Stimulated activated CD4-positive, alpha-beta T cell treated with anti-CD3 and anti-CD28 coated beads, Interleukin-15, amount 100 ng/mL, for 24 hours (primary cell): ENCODE measurements around the gene PRPH.
A peak's percentile ranks its signal among the peaks of the same experiment; 100 is the strongest.
"Not testable (repeated sequence)": the region's sequence is repeated elsewhere in the genome, so short reads cannot be mapped to it uniquely, and the experiment has no call there.

Experiments used
- DNase-seq: peaks from one replicate; pipeline ENCODE4 v3.0.0-alpha.2; 2020

Gene PRPH

DNA sequence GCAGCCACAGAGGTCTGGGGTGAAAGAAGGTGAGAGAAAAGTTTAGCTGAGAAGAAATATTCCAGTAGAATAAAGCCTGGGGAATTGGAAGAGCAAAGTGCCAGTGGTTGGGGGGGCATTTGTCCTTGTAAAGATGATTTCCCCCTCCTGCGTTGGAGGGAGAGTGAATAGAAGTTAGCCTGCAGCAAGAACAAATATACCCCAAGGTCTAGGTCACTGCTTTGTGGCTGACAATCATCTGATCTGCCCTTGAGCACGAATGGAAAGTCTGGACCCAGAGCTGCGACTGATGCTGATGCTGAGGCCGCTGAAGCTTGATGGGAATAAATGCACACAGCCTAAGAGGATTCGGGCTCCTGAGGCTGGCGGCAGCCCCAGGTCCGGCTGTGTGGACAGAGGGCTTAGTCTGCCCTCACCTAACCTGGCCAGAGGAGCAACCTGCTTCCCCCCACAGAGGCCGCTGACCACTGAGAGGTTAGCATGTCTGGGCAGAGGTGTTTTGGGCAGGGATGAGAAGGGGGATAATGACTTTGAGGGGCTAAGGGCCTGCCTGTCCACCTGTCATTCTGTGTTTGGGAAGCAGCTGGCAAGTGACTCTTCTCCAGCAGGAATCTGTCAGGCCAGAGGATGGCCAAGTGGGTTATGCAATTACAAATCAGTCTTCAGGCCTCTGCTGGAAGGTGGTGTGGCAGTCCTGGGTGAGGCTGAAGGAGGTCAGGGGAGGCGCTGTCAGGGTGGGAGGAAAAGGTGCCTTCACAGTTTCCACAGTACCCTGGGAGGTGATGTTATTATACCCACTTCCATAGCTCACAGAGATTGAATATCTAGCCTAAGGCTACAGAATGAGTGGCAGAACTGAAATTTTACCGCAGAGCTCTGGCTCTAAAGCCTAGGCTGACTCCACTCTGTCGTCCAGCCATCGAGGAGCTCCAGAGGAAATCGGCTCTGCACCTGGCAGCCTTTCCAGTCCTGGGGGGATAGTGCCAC is 18.4 kb upstream of the PRPH start:
- DNase-seq = no peak

DNA sequence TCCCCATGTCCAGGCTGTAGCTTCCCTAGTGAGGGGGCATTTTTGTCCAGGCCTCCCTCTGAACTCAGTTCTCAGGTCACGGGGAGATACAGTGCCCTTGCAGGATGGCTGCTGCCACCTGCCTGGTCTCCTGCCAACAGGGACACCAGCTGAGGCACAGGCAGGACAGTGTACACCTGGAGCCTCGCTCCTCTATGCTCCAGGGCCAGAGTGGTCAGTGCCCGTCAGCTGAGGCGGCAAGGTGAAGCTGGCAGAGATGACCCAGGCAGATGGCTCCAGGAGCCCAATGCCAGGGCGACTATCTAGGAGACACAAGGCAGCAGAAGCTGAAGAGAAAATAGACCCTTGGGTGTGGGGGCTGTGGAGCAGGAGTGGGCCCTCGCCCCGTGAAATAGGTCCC is 17.5 kb upstream of the PRPH start:
- DNase-seq = no peak

DNA sequence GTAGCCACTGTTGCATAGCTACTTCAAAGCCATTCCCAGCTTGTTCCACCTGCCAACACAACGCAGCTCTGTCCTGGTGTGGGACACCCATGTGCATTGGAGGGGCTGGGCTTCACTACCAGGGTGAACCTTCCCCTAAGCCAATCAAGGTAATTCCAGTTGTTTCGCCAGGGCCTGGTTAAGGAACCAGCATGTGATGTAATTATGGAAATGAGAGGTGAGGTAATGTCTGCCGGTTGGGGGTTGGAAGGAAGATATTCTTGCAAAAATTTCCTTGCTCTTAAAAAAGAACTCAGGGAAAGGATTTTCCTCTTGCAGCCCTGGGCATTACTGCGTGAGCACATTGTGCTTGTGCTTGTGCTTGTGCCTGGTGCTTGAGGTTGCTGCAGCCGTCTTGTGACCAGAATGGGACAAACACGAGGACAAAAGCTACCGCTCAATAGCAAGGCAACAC is 15.2 kb upstream of the PRPH start:
- no peak for DNase-seq

DNA sequence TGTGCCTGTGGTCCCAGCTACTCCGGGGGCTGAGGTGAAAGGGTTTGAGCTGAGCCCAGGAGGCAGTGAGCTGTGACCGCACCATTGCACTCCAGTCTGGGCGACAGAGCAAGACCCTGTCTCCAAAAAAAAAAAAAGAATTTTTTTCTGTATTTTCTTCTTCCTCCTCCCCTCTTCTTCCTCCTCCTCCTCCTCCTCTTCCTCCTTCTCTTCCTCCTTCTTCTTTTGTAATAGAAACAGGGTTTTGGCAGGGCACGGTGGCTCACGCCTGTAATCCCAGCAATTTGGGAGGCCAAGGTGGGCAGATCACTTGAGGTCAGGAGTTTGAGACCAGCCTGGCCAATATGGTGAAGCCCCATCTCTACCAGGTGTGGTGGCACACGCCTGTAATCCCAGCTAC is 14.4 kb upstream of the PRPH start:
- DNase-seq = not testable (repeated sequence)

DNA sequence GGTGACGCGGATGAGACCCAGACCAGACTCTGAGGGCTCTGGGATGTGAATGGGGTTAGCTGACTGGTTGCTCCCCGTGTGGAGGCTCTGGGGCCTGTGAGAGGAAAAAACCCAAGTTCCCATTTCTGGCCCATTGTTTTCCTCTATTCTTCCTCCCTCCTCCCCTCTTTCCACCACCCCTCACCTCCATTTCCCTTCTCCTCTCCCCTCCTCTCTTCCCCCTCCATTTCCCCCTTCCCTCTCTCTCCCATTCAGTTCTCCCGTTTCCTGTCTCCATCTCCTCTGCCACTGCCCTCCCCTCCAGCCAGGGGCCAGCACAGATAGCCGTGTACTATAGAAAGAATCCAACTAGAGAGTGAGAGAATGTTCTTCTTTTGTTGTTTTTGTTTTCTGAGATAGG is 12.6 kb upstream of the PRPH start:
- no peak for DNase-seq

DNA sequence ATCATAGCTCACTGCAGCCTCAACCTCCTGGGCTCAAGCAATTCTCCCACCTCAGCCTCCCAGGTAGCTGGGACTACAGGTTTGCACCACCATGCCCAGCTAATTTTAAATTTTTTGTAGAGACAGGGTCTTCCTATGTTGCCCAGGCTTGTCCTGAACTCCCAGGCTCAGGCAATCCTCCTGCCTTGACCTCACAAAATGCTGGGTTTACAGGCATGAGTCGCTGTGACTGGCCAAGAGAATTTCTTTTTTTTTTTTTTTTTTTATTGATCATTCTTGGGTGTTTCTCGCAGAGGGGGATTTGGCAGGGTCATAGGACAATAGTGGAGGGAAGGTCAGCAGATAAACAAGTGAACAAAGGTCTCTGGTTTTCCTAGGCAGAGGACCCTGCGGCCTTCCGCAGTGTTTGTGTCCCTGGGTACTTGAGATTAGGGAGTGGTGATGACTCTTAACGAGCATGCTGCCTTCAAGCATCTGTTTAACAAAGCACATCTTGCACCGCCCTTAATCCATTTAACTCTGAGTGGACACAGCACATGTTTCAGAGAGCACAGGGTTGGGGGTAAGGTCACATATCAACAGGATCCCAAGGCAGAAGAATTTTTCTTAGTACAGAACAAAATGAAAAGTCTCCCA is 12.1 kb upstream of the PRPH start:
- DNase-seq = not testable (repeated sequence)

DNA sequence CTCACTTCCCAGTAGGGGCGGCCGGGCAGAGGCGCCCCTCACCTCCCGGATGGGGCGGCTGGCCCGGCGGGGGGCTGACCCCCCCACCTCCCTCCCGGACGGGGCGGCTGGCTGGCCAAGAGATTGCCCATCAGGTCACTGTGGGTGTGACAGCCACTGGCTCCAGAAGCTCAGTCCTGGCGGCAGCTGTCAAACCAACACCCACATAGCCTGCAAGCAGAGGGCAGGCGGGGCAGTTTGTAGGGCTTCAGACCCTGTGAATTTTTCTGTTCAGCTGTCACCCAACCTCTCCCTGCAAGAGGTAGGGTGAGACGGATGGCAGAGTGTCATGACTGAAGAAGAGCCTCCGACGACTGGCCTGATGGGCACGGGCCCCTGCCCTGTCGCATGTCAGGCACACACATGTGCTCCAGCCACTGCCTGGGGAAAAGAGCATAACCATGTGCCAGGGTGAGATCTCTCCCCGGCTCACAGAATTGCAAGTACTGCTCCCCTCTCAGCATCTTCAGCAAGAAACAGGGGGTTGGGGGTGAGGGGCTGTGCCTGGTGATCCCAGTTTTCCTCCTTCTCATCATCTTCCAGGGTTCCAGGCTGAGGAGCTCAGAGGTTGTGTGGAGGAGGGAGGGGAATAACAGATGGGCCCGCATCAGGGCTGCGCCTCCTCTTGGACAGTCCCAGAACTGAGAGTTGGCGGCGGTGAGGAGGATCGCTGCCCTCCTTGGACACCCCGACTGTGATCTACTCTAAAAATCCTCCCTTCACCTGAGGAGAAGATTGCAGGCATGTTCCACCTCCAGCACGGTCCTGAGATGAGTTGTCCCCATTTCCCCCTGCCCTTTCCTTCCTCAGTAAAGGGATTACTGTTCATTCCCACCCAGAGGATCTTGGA is 11.2 kb upstream of the PRPH start:
- no peak for DNase-seq

DNA sequence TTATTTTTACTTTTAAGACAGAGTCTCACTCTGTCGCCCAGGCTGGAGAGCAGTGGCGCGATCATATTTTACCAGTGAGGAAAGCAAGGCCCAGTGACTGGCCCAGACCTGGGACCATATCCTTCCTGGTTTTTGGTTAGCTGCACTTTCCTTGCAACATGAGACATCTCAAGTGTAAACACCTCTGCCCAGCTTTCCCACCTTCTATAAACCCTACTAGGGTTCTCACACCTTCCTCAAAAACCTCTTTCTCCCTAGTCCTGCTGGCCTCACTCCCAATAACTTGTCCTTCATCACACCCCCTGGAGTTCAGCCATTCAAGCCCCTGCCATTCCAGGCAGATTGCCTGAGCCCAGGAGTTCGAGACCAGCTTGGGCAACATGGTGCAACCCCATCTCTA is 10.3 kb upstream of the PRPH start:
- no peak for DNase-seq

DNA sequence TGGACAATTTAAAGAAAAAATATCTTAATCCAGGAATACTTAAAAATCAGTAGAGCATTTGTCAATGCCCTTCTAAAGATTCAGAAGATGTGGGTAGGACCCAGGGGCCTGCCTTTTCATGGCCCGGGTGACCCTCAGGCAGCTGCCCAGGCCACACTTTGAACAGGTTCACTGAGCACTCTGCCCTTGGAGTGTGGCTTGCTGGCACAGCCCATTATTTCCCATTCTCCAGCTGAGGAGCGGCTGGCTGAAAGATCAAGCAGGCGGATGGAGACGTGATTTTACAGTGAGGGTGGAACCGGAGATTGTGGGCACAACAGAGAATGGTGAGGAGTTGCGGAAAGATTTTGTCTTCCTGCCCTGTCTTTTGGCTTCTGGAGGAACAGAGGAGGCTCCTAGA is 7.1 kb upstream of the PRPH start:
- no peak for DNase-seq

DNA sequence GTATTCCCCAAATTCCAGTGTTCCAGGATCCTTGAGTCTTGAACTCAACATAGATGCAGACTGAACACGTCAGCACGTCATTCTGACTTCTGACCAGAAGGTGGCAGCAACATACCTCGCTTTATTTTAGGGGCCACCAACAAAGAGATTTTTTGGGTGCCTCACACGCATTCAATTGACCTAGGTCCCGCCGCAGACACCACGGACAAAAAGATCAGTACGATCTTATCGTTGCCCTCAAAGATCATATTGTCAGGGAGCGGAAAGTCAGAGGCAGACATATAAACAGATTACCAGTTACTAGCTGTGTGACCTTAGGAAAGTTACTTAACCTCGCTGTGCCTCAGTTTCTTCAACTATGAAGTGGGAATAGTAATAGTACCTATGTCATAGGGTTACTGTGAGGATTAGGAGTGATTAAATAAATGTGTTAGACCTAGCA is 6.5 kb upstream of the PRPH start:
- peak; percentile 75 for DNase-seq

DNA sequence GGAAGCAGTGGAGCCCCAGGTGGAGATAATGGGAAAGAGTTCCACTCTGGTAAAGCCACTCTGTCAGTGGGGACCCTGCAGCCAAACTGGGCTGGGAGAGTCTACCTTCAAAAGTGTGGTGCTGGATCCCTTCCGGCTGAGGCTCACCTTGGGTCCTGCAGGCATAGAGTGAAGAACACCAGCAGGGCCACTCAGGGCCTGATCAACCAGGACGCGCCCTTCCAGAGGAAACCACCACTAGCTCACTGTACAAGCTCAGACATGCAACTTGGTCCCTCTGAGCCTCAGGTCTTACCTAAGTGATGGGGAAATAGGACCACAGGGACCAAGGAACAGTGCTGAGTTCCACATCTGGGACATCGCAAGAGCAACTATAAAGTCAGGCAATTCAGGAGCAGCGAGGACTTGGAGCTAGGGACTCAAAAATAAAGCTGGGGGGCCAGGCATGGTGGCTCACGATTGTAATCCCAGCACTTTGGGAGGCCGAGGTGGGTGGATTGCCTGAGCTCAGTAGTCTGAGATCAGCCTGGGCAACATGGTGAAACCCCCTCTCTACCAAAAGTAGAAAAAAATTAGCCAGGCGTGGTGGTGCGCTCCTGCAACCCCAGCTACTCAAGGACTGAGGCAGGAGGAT is 5.9 kb upstream of the PRPH start:
- DNase-seq = no peak

DNA sequence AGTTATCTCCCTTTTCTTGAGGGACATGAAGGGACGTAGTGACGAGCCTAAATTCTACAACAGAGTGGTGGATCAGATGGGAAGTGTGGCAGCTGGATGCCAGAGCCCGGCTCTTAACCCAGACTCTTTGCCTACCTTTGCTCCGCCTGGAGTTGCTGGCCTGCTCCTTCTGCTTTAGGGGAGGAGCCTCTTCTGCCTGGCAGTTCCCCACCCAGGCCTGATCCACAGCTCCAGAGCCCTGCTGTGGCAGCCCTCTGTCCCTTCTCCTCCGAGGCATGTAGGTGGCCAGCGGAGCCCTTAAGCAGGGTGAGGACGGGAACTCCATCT is 2.3 kb upstream of the PRPH start:
- no peak for DNase-seq

DNA sequence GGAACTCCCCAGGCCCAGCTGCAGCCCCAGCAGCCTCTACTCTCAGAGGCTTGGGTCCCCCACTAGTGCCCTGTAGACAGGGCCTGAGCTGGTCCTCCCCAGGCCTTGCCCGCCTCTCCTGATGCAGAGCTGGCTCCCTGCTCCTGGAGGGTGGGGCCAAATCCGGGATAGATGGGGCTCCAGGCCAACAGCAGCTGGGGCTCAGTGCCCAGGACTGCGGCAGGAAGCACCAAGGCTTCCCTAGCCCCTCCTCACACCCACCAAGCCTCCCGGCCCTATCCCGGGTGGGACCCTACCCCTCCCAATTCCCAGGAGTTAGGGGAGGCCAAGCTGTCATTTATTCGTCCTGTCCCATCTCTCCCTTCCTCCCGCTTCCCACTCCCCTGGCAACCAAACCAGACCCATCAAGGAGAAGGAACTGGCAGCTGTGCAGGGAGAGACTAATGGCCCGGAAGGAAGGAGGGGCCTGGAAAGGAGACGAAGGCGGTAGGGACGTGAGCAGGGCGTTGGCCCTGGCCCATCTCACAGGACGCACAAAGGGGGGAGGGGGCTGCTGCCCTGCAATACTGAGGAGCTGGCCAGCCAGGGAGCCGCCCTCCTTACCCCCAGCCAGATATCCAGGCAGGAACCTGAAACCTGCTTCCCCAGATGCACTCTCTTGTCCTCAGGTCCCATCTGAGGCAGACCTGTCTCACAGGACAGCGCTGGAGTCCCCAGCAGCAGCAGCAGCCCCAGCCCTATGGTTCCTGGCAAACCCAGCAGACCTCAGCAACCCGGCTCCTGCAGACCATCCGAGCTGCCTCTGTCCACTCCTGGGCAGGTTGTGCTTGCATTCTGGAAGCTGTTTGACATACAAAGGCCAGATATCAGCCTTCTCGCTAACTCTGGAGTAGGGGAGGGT is 1.6 kb upstream of the PRPH start:
- no peak for DNase-seq

DNA sequence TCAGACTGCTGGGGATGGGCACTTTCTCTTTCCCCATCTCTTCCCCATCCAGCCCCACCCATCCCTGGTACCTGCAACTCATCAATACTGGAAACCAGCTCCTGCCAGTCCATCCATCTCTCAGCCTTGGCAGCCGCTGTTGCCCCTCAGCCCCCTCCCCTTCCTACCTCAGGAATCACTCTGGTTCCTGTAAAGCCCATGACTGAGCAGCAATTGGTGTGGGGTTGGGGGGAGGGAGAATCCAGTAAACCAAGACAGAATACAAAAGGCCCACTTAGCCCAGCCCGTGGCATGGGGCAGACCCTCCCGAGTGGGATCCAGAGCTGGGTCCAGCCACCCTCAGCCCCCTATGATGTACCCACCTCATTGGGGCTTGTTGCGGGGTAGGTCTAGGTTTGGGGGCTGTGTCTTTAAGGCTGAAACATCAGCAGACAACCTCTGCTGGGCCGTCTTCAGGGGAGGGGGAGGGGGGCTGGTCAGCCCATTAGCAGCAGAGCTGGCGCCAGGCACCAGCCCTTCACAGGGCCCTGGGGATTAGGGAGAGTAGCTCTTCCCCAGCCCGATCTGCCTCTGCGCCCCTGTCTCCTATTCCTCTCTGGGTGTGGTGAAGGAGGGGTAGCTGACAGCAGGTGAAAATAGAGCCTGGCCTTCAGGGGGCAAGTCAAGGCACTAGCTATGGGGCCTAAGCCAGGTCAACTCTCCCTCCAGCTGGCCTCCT is 702 bp upstream of the PRPH start:
- no peak for DNase-seq

DNA sequence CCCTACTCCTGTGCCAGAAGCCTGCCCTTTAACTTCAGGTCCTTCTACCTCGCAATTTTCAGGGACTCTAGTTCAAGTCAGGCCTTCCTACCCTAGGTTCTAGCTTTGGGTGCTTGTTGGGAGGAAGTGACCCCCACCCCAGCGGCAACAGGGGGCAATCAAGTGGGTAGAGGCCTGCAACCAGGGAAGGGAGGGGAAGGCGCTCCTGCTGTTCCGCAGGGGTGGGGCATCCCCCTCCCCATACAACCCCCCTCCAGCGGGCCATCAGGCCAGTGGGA is 204 bp upstream of the PRPH start:
- DNase-seq = no peak

DNA sequence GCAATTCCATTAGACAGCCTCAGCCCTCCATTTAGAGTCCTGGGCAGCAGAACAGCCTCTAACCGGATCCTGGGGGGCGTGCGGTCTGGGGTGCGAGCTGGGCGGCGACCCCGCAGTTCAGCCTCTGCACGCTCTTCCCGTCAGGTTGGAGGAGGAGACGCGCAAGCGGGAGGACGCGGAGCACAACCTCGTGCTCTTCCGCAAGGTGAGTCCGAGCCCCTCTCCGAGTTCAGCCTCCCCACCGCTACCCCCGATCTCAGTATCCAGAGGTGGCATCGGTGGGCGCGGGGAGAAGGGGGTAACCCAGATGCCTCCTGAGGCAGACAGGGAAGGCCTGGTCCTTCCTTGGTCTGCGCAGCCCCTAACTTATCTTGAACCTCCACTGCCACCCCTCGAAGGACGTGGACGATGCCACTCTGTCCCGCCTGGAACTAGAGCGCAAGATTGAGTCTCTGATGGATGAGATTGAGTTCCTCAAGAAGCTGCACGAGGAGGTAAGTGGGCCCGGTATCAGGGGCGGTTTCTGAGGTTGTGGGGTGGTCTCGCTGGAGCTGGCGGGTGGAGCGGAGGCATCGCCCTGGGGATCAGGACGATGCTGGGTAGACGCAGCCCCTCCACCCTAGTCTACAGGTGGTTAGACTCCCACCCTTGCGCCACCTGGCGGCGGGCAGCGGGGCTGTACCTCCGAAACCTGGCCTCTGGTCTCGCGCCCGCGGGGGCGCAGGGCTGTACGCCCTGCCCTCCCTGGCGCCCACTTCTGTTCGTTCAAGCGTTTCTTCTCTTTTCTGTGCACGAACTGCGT is 1.3 kb downstream of the PRPH start:
- DNase-seq = peak; percentile 78

DNA sequence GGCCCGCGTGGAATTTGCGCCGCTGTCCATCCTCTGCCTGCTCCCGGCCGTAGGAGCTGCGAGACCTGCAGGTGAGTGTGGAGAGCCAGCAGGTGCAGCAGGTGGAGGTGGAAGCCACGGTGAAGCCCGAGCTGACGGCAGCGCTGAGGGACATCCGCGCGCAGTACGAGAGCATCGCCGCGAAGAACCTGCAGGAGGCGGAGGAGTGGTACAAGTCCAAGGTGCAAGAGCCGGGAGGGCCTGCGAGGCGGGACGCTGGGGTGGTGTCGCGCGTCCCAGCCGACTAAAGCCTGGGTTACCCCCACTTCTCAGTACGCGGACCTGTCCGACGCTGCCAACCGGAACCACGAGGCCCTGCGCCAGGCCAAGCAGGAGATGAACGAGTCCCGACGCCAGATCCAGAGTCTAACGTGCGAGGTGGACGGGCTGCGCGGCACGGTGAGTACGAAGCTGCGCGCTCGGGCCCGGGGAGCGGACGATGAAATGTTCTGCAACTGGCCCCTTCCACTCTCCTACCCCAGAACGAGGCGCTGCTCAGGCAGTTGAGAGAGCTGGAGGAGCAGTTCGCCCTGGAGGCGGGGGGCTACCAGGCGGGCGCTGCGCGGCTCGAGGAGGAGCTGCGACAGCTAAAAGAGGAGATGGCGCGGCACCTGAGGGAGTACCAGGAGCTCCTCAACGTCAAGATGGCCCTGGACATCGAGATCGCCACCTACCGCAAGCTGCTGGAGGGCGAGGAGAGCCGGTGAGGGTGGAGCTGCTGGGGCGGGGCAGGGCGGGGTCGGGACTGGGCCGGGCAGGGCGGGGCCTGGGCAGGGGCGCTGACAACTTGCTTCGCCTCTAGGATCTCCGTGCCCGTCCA is 2.1 kb downstream of the PRPH start:
- DNase-seq = peak; percentile 71

DNA sequence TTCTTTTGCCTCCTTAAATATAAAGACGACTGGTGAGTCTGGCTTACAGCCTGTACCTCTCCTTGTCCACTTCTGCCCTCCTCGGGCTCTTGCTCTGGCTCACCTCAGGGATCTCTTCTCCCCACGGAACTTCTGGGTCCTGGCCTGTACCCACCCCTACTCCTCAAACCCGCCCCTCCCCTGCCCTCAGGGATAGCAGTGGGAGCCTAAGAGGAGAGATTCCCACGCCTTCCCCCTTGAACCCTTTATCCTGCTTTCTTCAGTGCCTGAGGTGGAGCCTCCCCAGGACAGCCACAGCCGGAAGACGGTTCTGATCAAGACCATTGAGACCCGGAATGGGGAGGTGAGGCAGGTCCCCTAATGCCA is 2.7 kb downstream of the PRPH start:
- no peak for DNase-seq

DNA sequence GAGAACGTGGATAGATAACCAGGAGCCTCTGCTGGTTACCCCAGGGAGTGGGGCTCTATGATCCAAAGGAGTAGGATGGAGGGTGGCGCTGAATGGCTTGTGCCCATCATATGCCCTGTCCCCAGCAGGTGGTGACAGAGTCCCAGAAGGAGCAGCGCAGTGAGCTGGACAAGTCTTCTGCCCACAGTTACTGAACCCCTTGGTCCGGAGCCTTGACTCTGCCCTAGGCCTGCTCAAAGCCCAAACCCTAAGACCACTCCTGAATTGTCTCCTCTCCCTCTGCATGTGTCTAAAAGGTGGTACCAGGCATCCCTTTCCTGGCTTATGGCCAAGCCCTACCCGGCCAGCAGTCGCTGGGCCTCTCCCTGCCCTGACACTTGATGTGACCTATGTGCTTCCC is 3.2 kb downstream of the PRPH start:
- no peak for DNase-seq

DNA sequence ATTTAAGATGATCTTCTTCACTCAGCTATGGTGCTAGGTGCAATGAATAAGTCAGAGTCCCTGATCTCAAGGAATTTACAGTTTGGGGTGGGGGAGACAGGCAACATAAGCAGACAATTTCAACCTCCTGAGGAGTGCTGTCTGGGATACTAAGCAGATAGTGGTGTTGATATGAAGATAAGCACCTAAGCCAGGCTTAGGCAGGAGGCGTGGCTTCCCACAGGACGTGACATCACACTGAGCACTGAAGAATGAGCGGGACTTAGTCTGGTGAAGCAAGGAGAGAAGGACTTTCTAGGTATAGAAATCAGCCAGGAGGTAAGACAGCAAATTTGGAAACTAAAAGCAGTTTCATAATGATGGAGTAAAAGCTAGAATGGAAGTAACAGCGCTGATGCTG is 6.8 kb downstream of the PRPH start:
- DNase-seq = peak; percentile 66
